ENCODE measurements around the gene FIBP. TPM values are rescaled to one million over a fixed set of nuclear protein-coding genes. Genes with fewer than 3 reads are reported as not detected.

FIBP gene
- polyA plus RNA-seq, 3 donors from 2014 or later = 120 to 145 (median 141) TPM

GRCh38 chr11:65882120-65883057 lies 5.9 kb downstream of the FIBP start:
- peaks cover 77 to 84% of the 10 kb centered on the region in 2 donors for H3K4me1 Mint-ChIP-seq
- peaks cover 0 to 8% (median 8%) of the 10 kb centered on the region in 3 donors for H3K27me3 Mint-ChIP-seq (ENCODE audit: low read depth in 3 of 3)
- H3K4me3 Mint-ChIP-seq = peak overlapping the region; percentile 87 to 97 (median 95)
- no peaks in the 10 kb centered on the region for H3K9me3 Mint-ChIP-seq
- peak overlapping the region; percentile 23 to 98 (median 94) for H3K27ac Mint-ChIP-seq
- H3K36me3 Mint-ChIP-seq = peaks cover 0 to 18% (median 0%) of the 10 kb centered on the region in 3 donors
- DNase-seq = no peak

GRCh38 chr11:65880844-65881421 lies 7.3 kb downstream of the FIBP start:
- peak overlapping the region; percentile 94 to 98 (median 96) for H3K27ac Mint-ChIP-seq
- peaks cover 75 to 76% of the 10 kb centered on the region in 2 donors for H3K4me1 Mint-ChIP-seq
- peak; percentile 60 to 73 (median 65) for DNase-seq
- peak overlapping the region; percentile 87 to 97 (median 95) for H3K4me3 Mint-ChIP-seq
- H3K27me3 Mint-ChIP-seq (ENCODE audit: low read depth in 3 of 3) = peaks cover 0 to 8% (median 8%) of the 10 kb centered on the region in 3 donors
- peaks cover 0 to 14% (median 0%) of the 10 kb centered on the region in 3 donors for H3K36me3 Mint-ChIP-seq
- no peaks in the 10 kb centered on the region for H3K9me3 Mint-ChIP-seq

DNA sequence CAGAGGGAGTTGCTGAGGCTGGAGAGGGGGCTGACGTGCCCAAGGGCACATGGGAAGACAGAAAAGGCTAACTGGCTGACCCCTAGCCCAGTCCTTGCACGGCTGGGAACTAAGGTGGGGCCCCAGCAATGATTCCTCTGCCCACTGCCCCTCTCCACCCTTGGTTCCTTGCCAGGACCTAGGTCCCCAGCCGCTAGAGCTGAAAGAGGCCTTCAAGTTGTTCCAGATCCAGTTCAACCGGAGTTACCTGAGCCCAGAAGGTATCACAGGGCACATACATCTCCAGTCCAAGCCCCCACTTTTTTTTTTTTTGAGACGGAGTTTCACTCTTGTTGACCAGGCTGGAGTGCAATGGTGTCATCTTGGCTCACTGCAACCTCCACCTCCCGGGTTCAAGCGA lies 8.2 kb downstream of the FIBP start:
- Mint-ChIP-seq H3K27ac (peak overlapping the region; percentile 94 to 98 (median 96)), H3K9me3 (no peaks in the 10 kb centered on the region), H3K27me3 (ENCODE audit: low read depth in 3 of 3) (peaks cover 0 to 8% (median 8%) of the 10 kb centered on the region in 3 donors), H3K36me3 (peaks cover 0 to 14% (median 0%) of the 10 kb centered on the region in 3 donors), H3K4me3 (peak overlapping the region; percentile 87 to 97 (median 95)), H3K4me1 (peaks cover 69 to 73% of the 10 kb centered on the region in 2 donors)
- DNase-seq = no peak

- H3K27me3 Mint-ChIP-seq (ENCODE audit: low read depth in 3 of 3) = peaks cover 0 to 8% (median 7%) of the 10 kb centered on the region in 3 donors
- H3K36me3 Mint-ChIP-seq = peaks cover 0 to 12% (median 0%) of the 10 kb centered on the region in 3 donors
- DNase-seq = peak; percentile 54 to 77 (median 74)
- peaks cover 65 to 69% of the 10 kb centered on the region in 2 donors for H3K4me1 Mint-ChIP-seq
- no peaks in the 10 kb centered on the region for H3K9me3 Mint-ChIP-seq
- H3K27ac Mint-ChIP-seq = peak within 1 kb of the TSS; percentile 94 to 98 (median 96)
- H3K4me3 Mint-ChIP-seq = peak within 1 kb of the TSS; percentile 87 to 97 (median 95)
Observed at GRCh38 chr11:65879617-65880016, 8.7 kb downstream of the FIBP start, which contains the start of gene CTSW. Gene CTSW, plus strand, starts transcription at chr11:65879837. Its CDS starts 18 bp downstream, at chr11:65879855.

GRCh38 chr11:65873318-65874156 lies 14.7 kb downstream of the FIBP start:
- Mint-ChIP-seq H3K36me3 (no peaks in the 10 kb centered on the region), H3K4me1 (peaks cover 31 to 51% of the 10 kb centered on the region in 2 donors), H3K9me3 (no peaks in the 10 kb centered on the region), H3K4me3 (peak overlapping the region; percentile 77 to 94 (median 89)), H3K27ac (peak overlapping the region; percentile 70 to 92 (median 86)), H3K27me3 (ENCODE audit: low read depth in 3 of 3) (peaks cover 0 to 10% (median 0%) of the 10 kb centered on the region in 3 donors)
- DNase-seq = peak; percentile 96 to 98 (median 98)

DNA sequence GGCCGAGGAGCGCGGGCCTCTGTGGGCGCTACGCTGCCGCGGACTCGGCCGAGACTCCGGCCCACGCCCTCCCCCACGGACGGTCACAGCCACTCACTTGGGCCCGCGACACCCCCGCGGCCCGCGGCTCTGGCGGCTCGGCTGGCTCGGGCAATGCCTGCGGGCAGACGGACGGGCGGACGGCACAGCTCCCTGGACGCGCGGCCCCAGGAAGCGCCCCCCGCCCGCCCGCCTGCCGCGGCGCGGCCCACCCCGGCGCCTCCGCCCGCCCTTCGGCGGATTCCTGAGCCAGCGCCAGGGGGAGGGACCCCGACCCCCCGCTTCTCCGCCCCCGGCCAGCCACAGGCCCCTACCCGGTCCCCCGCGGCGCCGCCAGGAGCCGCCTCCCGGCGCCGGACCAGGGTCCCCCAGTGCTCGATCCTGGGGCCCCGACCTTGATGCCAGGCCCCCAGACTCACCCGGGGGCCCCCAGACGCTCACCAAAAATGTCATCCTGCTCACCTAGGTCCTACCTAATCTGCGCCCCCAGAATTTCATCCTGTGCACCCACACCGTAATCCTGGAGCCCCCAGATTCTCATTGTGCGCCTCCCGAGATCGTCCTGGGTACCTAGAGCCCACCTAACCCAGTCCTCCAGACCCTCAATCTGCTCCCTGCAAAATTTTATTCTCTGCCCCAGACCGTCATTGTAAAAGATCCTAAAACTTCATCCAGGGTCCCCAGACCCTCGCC lies 15.5 kb downstream of the FIBP start, which contains the start of gene EFEMP2:
TSS of gene EFEMP2 (minus strand) at position 215 of the 732 bp plus-strand sequence. CDS start 446 bp downstream, outside the sequence.
- Mint-ChIP-seq H3K9me3 (no peaks in the 10 kb centered on the region), H3K27me3 (ENCODE audit: low read depth in 3 of 3) (peaks cover 0 to 8% (median 0%) of the 10 kb centered on the region in 3 donors), H3K27ac (peak within 1 kb of the TSS; percentile 76 to 92 (median 86)), H3K36me3 (no peaks in the 10 kb centered on the region), H3K4me3 (peak within 1 kb of the TSS; percentile 77 to 94 (median 89)), H3K4me1 (peaks cover 23 to 45% of the 10 kb centered on the region in 2 donors)
- no peak for DNase-seq

DNA sequence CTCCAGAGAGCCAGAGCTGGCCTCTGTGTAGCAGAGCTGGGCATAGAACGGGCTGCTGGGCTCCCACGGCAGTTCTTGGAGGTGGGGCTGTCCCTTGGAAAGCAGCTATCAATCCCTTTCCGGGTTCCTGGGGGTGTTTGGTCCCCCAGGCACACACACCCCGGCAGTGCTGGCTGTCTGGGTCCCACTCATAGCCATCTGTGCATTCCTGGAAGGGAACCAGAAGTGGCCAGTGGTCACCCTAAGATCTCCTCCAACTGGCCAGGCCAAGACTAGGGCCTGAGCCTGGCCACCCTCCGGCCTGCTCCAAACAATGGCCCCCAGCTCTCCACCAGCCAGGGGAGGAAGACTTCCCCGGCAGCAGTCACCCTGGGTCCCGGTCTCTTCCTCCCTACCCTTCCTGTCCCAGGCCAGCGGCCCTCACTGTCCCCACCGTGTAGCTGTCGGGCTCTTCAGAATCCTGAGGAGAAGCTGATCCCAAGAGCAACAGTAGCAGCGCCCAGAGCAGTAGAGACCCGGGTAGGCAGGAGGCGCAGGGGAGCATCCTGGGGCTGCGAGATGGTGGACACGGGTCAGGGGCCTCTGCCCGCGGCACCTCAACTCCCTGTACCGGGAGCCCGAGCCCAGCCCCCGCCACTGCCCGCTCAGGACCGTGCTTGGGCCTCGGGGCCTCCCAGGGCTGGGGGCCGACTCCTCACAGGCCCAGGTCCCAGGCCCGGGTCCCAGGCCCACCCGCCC lies 16.3 kb downstream of the FIBP start:
- H3K36me3 Mint-ChIP-seq = peaks cover 0 to 4% (median 0%) of the 10 kb centered on the region in 3 donors
- no peak for DNase-seq
- H3K9me3 Mint-ChIP-seq = no peaks in the 10 kb centered on the region
- peaks cover 0 to 8% (median 0%) of the 10 kb centered on the region in 3 donors for H3K27me3 Mint-ChIP-seq (ENCODE audit: low read depth in 3 of 3)
- peak overlapping the region in 4 of 6 donors; percentile 20 to 76 (median 33) for H3K27ac Mint-ChIP-seq
- peaks cover 17 to 42% of the 10 kb centered on the region in 2 donors for H3K4me1 Mint-ChIP-seq
- H3K4me3 Mint-ChIP-seq = peak overlapping the region; percentile 42 to 53 (median 42)

DNA sequence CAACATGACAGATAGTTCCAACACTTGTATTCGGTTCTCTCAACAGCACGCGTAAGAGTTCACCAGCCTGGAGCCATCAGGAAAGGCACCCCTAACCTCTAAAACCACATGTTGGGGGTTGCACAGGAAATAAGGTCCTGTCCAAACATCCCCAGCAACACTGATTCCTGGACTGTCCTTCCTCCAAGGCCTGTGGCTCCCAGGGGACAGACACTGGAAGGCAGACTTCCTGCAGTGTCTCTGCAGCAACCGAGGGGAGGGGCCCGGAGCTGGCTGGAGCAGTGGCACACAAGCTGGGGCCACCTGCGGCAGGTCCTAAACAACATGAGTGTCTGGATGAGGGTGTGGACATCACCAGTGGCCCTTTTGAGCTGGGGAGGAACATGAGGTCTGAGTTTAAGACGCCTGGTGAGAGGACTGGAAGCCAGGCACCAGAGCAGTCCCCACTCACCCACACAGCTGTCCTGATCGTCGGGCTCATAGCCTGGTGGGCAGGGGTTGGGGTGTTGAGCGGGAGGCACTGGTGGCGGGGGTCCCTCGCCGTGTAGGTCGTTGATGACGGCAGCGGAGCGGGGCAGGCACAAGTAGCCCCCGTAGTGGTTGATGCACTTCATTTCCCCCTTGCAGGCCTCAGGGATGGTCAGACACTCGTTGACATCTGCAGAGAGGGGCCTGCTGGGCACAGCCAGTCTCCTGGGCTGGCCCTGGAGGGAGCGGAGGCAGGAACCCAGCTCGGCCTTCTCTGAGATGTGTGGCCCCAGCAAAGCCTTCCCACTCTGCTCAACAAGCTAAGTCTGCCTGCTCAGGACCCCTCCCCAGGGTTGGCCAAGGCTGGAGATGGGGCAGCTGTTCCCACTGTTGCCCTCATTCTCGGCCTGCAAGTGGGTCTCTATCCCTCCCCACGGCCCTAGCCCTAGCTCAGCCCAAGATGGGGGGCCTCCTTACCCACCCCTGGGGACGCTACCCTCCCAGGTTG lies 17.3 kb downstream of the FIBP start:
- Mint-ChIP-seq H3K36me3 (peaks cover 0 to 4% (median 0%) of the 10 kb centered on the region in 3 donors), H3K4me3 (peak overlapping the region in 4 of 5 donors; percentile 42 to 53 (median 48)), H3K27me3 (ENCODE audit: low read depth in 3 of 3) (peaks cover 0 to 8% (median 0%) of the 10 kb centered on the region in 3 donors), H3K27ac (peak overlapping the region in 5 of 6 donors; percentile 51 to 87 (median 74)), H3K4me1 (peaks cover 17 to 35% of the 10 kb centered on the region in 2 donors), H3K9me3 (no peaks in the 10 kb centered on the region)
- no peak for DNase-seq

DNA sequence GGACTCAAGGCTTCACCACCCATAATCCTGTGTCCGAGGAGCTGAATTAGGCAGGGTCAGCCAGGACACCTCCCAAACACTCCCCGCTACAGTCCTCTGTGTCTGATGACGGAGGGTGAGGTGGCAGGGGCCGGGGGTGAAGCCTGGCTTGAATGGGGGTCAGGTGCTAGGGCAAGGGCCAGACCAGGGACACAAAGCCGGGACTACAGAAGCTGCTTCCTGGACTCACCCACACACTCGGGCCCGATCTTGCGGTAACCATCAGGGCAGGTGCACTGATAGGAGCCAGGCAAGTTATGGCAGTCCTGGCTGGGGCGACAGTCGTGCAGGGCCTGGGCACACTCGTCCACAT lies 18.0 kb downstream of the FIBP start:
- H3K9me3 Mint-ChIP-seq = no peaks in the 10 kb centered on the region
- peak overlapping the region in 5 of 6 donors; percentile 45 to 87 (median 74) for H3K27ac Mint-ChIP-seq
- H3K4me3 Mint-ChIP-seq = peak overlapping the region in 3 of 5 donors; percentile 27 to 50 (median 46)
- H3K27me3 Mint-ChIP-seq (ENCODE audit: low read depth in 3 of 3) = peaks cover 0 to 8% (median 0%) of the 10 kb centered on the region in 3 donors
- peaks cover 0 to 4% (median 0%) of the 10 kb centered on the region in 3 donors for H3K36me3 Mint-ChIP-seq
- DNase-seq = no peak
- peaks cover 17 to 35% of the 10 kb centered on the region in 2 donors for H3K4me1 Mint-ChIP-seq

- Mint-ChIP-seq H3K9me3 (no peaks in the 10 kb centered on the region), H3K27me3 (ENCODE audit: low read depth in 3 of 3) (peaks cover 0 to 8% (median 0%) of the 10 kb centered on the region in 3 donors)
Observed at GRCh38 chr11:65869643-65870306, 18.5 kb downstream of the FIBP start.

More at GRCh38 chr11:65869643-65870306, 18.5 kb downstream of the FIBP start:
- no peak overlapping the region for H3K4me3 Mint-ChIP-seq
- H3K36me3 Mint-ChIP-seq = peaks cover 0 to 7% (median 0%) of the 10 kb centered on the region in 3 donors
- H3K27ac Mint-ChIP-seq = peak overlapping the region in 1 of 6 donors; percentile 45
- DNase-seq = no peak
- H3K4me1 Mint-ChIP-seq = peaks cover 17 to 35% of the 10 kb centered on the region in 2 donors
